H9 (cell line): ENCODE data around the gene CAV2. TPM values are rescaled to one million over a fixed set of nuclear protein-coding genes. Genes with fewer than 3 reads are reported as not detected.

Source experiments
- DNase-seq: peaks from one replicate; pipeline ENCODE4 v3.0.0-alpha.2; 2017
- H2AFZ ChIP-seq: one replicate; pipeline ENCODE4 v1.6.1; 2013; ENCODE audit warnings: mild to moderate bottlenecking, low read length, control low read depth, moderate library complexity
- H2AK5ac ChIP-seq: 2 replicates; pipeline ENCODE4 v1.6.1; 2013; ENCODE audit warnings: low read length, control low read depth, mixed read lengths; ENCODE audit not compliant: insufficient read length
- H2BK120ac ChIP-seq: one replicate; pipeline ENCODE4 v1.6.1; 2013; ENCODE audit warnings: low read depth, mild to moderate bottlenecking, low read length, control low read depth, inconsistent platforms; ENCODE audit not compliant: poor library complexity, severe bottlenecking
- H2BK12ac ChIP-seq: 2 replicates; pipeline ENCODE4 v1.6.1; 2013; ENCODE audit warnings: low read length, control low read depth, mixed read lengths, low read depth; ENCODE audit not compliant: insufficient read length
- H2BK15ac ChIP-seq: 2 replicates; pipeline ENCODE4 v1.6.1; 2013; ENCODE audit warnings: low read depth, low read length, control low read depth
- H2BK20ac ChIP-seq: one replicate; pipeline ENCODE4 v1.6.1; 2013; ENCODE audit warnings: low read depth, mild to moderate bottlenecking, low read length, control low read depth, inconsistent platforms; ENCODE audit not compliant: poor library complexity, severe bottlenecking
- H2BK5ac ChIP-seq: 2 replicates; pipeline ENCODE4 v1.6.1; 2013; ENCODE audit warnings: low read length, control low read depth, mixed read lengths; ENCODE audit not compliant: insufficient read length
- H3K14ac ChIP-seq: 2 replicates; pipeline ENCODE4 v1.6.1; 2013; ENCODE audit warnings: low read length, control low read depth; ENCODE audit not compliant: insufficient read depth
- H3K18ac ChIP-seq: 2 replicates; pipeline ENCODE4 v1.6.1; 2013; ENCODE audit warnings: low read depth, mild to moderate bottlenecking, mixed read lengths, low read length, control low read depth; ENCODE audit not compliant: insufficient read length
- H3K23ac ChIP-seq: 2 replicates; pipeline ENCODE4 v1.6.1; 2013; ENCODE audit warnings: low read length, control low read depth, mixed read lengths, low read depth; ENCODE audit not compliant: insufficient read length
- H3K23me2 ChIP-seq: 2 replicates; pipeline ENCODE4 v1.6.1; 2013; ENCODE audit warnings: low read depth, mild to moderate bottlenecking, mixed read lengths, low read length, control low read depth; ENCODE audit not compliant: insufficient read length, poor library complexity, severe bottlenecking
- H3K27ac ChIP-seq: 2 replicates; pipeline ENCODE4 v1.5.1; 2013; ENCODE audit warnings: low read length, control low read depth, mixed read lengths, low read depth; ENCODE audit not compliant: insufficient read length
- H3K27me3 ChIP-seq: 2 replicates; pipeline ENCODE4 v1.6.1; 2013; ENCODE audit warnings: low read length, control low read depth, inconsistent platforms; ENCODE audit not compliant: insufficient read depth
- H3K4ac ChIP-seq: 2 replicates; pipeline ENCODE4 v1.6.1; 2013; ENCODE audit warnings: low read depth, mild to moderate bottlenecking, control low read depth, inconsistent platforms, low read length, moderate library complexity
- H3K4me1 ChIP-seq: 2 replicates; pipeline ENCODE4 v1.6.1; 2013; ENCODE audit warnings: low read length, control low read depth, inconsistent platforms; ENCODE audit not compliant: insufficient read depth
- H3K4me2 ChIP-seq: 2 replicates; pipeline ENCODE4 v1.6.1; 2013; ENCODE audit warnings: low read length, control low read depth, mixed read lengths; ENCODE audit not compliant: insufficient read length, insufficient read depth
- H3K56ac ChIP-seq: 2 replicates; pipeline ENCODE4 v1.6.1; 2013; ENCODE audit warnings: low read depth, mild to moderate bottlenecking, mixed read lengths, low read length, control low read depth; ENCODE audit not compliant: insufficient read length
- H3K79me1 ChIP-seq: 2 replicates; pipeline ENCODE4 v1.6.1; 2013; ENCODE audit warnings: low read depth, mild to moderate bottlenecking, moderate library complexity, low read length, control low read depth, inconsistent platforms; ENCODE audit not compliant: insufficient read depth, poor library complexity, severe bottlenecking
- H3K79me2 ChIP-seq: 2 replicates; pipeline ENCODE4 v1.6.1; 2013; ENCODE audit warnings: low read length, control low read depth, inconsistent platforms; ENCODE audit not compliant: insufficient read depth
- H3K9ac ChIP-seq: 2 replicates; pipeline ENCODE4 v1.6.1; 2013; ENCODE audit warnings: low read length, control low read depth, mixed read lengths; ENCODE audit not compliant: insufficient read length; ENCODE audit errors: extremely low read depth
- H3K9me3 ChIP-seq: one replicate; pipeline ENCODE4 v1.6.1; 2013; ENCODE audit warnings: low read depth, low read length, inconsistent platforms; ENCODE audit not compliant: control insufficient read depth
- H3T11ph ChIP-seq: one replicate; pipeline ENCODE4 v1.6.1; 2013; ENCODE audit warnings: mild to moderate bottlenecking, low read length, control low read depth, inconsistent platforms
- H4K20me1 ChIP-seq: one replicate; pipeline ENCODE4 v1.6.1; 2013; ENCODE audit not compliant: control insufficient read depth, insufficient read length, insufficient read depth
- H4K5ac ChIP-seq: 2 replicates; pipeline ENCODE4 v1.6.1; 2013; ENCODE audit warnings: low read depth, mild to moderate bottlenecking, mixed read lengths, low read length, control low read depth; ENCODE audit not compliant: insufficient read length
- H4K8ac ChIP-seq: replicated peaks from 2 replicates; pipeline ENCODE4 v1.6.1; 2013; ENCODE audit warnings: low read length, control low read depth, mixed read lengths, low read depth; ENCODE audit not compliant: insufficient read length
- H4K91ac ChIP-seq: 2 replicates; pipeline ENCODE4 v1.6.1; 2013; ENCODE audit warnings: low read depth, mild to moderate bottlenecking, moderate library complexity, mixed read lengths, low read length, control low read depth; ENCODE audit not compliant: insufficient read length
- H3K27ac Mint-ChIP-seq, 3 experiments: 2 replicates in 2 of 3; 3 replicates in 1 of 3; pipeline ENCODE4 v1.8.0; 2020 to 2021; ENCODE audit warnings: mixed read lengths in 3 of 3, mild to moderate bottlenecking in 1 of 3, moderate library complexity in 1 of 3
- H3K27me3 Mint-ChIP-seq: 2 replicates; pipeline ENCODE4 v1.8.0; 2021; ENCODE audit warnings: low read depth, mild to moderate bottlenecking, moderate library complexity, mixed read lengths
- H3K36me3 Mint-ChIP-seq, 3 experiments: 2 replicates in 2 of 3; 3 replicates in 1 of 3; pipeline ENCODE4 v1.8.0; 2020 to 2021; ENCODE audit warnings: low read depth in 3 of 3, mixed read lengths in 3 of 3; ENCODE audit not compliant: insufficient read depth in 1 of 3
- H3K4me1 Mint-ChIP-seq, 2 experiments: 2 replicates each; pipeline ENCODE4 v1.8.0; 2020; ENCODE audit warnings: mixed read lengths in 2 of 2
- H3K4me3 Mint-ChIP-seq, 2 experiments: 2 replicates in 1 of 2; 3 replicates in 1 of 2; pipeline ENCODE4 v1.8.0; 2020 to 2021; ENCODE audit warnings: mild to moderate bottlenecking in 2 of 2, mixed read lengths in 2 of 2, moderate library complexity in 1 of 2
- H3K9me3 Mint-ChIP-seq, 2 experiments: 2 replicates in 1 of 2; 3 replicates in 1 of 2; pipeline ENCODE4 v1.8.0; 2020; ENCODE audit warnings: mild to moderate bottlenecking in 2 of 2, mixed read lengths in 2 of 2, moderate library complexity in 1 of 2
- WGBS: extraction: QIAGEN DNeasy Blood & Tissue Kit; methylation state at CpG from one replicate; pipeline ENCODE4 v1.1.7; 2013; ENCODE audit warnings: missing lambda C conversion rate, low lambda C conversion rate, mixed read lengths; ENCODE audit not compliant: insufficient read length; ENCODE audit errors: extremely low coverage; 5-methylcytosine and 5-hydroxymethylcytosine counted together
- total RNA-seq: library from RNA; stranded (reverse); gene quantifications from 2 replicates; pipeline ENCODE4 v1.2.1, GENCODE V29; 2021
- TF ChIP-seq, protein P1 (sequence below): fragments of 200-600 bp; sonication (generic); conservative IDR thresholded peaks from 3 replicates; pipeline ENCODE4 v1.8.0; 2021; ENCODE audit warnings: antibody characterized with exemption, mild to moderate bottlenecking

CAV2 gene
- total RNA-seq, 1 experiment from 2014 or later = 3.7 TPM

DNA sequence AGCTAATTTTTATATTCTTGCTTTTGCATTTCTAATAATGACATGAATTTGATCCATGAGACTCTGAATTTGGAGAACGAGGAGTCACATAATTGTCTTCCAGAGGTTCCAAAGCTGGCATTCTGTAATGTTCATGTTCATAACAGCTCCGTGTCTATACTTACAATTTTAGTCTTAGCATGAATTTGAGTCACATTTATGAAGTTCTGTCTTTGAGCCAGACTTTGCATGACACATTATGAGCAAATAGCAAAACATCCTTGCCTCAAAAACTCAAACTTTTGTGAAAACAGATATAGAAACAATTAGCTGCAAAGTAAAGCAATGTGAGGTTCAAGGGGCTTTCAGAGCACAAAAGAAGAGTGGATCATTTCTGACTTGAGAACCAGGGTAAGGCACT lies 44.5 kb upstream of the CAV2 start:
- no peaks in the 10 kb centered on the region for H3K79me2 ChIP-seq
- H3K9ac ChIP-seq = no peak overlapping the region
- no peak overlapping the region for H3K4ac ChIP-seq
- no peaks in the 10 kb centered on the region; a peak in 1 of 4 replicates for H3K4me1 Mint-ChIP-seq
- H3K9me3 Mint-ChIP-seq = no peaks in the 10 kb centered on the region
- H2BK12ac ChIP-seq = no peak overlapping the region
- no peak overlapping the region for H3T11ph ChIP-seq
- no peak overlapping the region for H3K4me2 ChIP-seq
- no peaks in the 10 kb centered on the region for H3K9me3 ChIP-seq
- TF ChIP-seq, protein P1, sequence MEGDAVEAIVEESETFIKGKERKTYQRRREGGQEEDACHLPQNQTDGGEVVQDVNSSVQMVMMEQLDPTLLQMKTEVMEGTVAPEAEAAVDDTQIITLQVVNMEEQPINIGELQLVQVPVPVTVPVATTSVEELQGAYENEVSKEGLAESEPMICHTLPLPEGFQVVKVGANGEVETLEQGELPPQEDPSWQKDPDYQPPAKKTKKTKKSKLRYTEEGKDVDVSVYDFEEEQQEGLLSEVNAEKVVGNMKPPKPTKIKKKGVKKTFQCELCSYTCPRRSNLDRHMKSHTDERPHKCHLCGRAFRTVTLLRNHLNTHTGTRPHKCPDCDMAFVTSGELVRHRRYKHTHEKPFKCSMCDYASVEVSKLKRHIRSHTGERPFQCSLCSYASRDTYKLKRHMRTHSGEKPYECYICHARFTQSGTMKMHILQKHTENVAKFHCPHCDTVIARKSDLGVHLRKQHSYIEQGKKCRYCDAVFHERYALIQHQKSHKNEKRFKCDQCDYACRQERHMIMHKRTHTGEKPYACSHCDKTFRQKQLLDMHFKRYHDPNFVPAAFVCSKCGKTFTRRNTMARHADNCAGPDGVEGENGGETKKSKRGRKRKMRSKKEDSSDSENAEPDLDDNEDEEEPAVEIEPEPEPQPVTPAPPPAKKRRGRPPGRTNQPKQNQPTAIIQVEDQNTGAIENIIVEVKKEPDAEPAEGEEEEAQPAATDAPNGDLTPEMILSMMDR = no peak
- H2AK5ac ChIP-seq = no peak overlapping the region
- H3K27ac ChIP-seq = no peak overlapping the region
- no peak overlapping the region for H4K8ac ChIP-seq
- no peak overlapping the region for H2AFZ ChIP-seq
- no peaks in the 10 kb centered on the region for H3K4me1 ChIP-seq
- H3K79me1 ChIP-seq = no peaks in the 10 kb centered on the region
- no peak overlapping the region for H3K27ac Mint-ChIP-seq
- H2BK120ac ChIP-seq = no peak overlapping the region
- H4K20me1 ChIP-seq = no peaks in the 10 kb centered on the region
- no peak overlapping the region for H3K18ac ChIP-seq
- no peaks in the 10 kb centered on the region for H3K36me3 Mint-ChIP-seq
- H4K5ac ChIP-seq = no peak overlapping the region
- H3K27me3 ChIP-seq = no peaks in the 10 kb centered on the region
- no peak overlapping the region for H3K56ac ChIP-seq
- H2BK15ac ChIP-seq = no peak overlapping the region
- H3K4me3 Mint-ChIP-seq = no peak overlapping the region
- no peak overlapping the region for H4K91ac ChIP-seq
- WGBS = no CpG with 5 or more reads among the region's 2 CpGs
- no peak overlapping the region for H3K23ac ChIP-seq
- H3K14ac ChIP-seq = no peak overlapping the region
- H2BK20ac ChIP-seq = no peak overlapping the region
- H2BK5ac ChIP-seq = no peak overlapping the region
- H3K23me2 ChIP-seq = no peaks in the 10 kb centered on the region
- no peak for DNase-seq
- 0 out of 2 replicates have a peak, but pooled peaks cover 3% of the 10 kb centered on the region for H3K27me3 Mint-ChIP-seq
